A549 (cell line): ENCODE data around the gene DBF4.

Experiments used
- CBX8 ChIP-seq: fragments of 200-600 bp; sonication (generic); IDR thresholded peaks from 2 replicates; pipeline ENCODE4 v1.6.1; 2016
- POLR2A ChIP-seq: IDR thresholded peaks from 2 replicates; pipeline ENCODE4 v1.6.1; 2012; ENCODE audit warnings: mild to moderate bottlenecking, low read length
- TF ChIP-seq, protein P1 (sequence below): IDR thresholded peaks from 2 replicates; pipeline ENCODE4 v1.6.1; 2012
- TF ChIP-seq, protein P2 (sequence below): fragments of >200 bp; sonication (Bioruptor Twin); formaldehyde crosslinking; IDR thresholded peaks from 3 replicates; pipeline ENCODE4 v1.5.1; 2016
- TF ChIP-seq, protein P3 (sequence below): IDR thresholded peaks from 2 replicates; pipeline ENCODE4 v1.6.1; 2012; ENCODE audit warnings: low read depth, borderline replicate concordance

DNA sequence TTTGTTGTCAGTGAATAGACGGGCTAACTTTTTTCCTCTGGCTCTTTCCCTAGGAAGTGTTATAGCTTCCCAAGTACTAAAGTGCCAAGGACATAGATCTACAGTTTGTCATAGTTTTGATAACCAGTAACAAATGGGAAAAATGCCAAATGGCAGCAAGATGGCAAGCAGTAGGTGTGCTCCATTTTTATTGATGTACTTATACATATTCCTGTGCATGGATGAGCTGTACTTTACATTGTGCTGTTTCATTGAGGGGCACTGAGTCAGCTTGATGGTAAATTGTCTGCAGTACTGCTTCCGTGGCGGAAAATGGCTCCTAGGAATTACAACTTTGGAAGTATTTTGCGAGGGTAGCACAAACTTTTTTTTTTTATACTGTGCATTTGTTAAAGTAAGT is 64.8 kb downstream of the DBF4 start:
- TF ChIP-seq, protein P1, sequence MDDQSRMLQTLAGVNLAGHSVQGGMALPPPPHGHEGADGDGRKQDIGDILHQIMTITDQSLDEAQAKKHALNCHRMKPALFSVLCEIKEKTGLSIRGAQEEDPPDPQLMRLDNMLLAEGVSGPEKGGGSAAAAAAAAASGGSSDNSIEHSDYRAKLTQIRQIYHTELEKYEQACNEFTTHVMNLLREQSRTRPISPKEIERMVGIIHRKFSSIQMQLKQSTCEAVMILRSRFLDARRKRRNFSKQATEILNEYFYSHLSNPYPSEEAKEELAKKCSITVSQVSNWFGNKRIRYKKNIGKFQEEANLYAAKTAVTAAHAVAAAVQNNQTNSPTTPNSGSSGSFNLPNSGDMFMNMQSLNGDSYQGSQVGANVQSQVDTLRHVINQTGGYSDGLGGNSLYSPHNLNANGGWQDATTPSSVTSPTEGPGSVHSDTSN = no peak
- TF ChIP-seq CBX8 (no peak), POLR2A (no peak)
- TF ChIP-seq, protein P2, sequence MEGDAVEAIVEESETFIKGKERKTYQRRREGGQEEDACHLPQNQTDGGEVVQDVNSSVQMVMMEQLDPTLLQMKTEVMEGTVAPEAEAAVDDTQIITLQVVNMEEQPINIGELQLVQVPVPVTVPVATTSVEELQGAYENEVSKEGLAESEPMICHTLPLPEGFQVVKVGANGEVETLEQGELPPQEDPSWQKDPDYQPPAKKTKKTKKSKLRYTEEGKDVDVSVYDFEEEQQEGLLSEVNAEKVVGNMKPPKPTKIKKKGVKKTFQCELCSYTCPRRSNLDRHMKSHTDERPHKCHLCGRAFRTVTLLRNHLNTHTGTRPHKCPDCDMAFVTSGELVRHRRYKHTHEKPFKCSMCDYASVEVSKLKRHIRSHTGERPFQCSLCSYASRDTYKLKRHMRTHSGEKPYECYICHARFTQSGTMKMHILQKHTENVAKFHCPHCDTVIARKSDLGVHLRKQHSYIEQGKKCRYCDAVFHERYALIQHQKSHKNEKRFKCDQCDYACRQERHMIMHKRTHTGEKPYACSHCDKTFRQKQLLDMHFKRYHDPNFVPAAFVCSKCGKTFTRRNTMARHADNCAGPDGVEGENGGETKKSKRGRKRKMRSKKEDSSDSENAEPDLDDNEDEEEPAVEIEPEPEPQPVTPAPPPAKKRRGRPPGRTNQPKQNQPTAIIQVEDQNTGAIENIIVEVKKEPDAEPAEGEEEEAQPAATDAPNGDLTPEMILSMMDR = no peak
- TF ChIP-seq, protein P3, sequence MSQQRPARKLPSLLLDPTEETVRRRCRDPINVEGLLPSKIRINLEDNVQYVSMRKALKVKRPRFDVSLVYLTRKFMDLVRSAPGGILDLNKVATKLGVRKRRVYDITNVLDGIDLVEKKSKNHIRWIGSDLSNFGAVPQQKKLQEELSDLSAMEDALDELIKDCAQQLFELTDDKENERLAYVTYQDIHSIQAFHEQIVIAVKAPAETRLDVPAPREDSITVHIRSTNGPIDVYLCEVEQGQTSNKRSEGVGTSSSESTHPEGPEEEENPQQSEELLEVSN = no peak
